ENCODE results near the gene WNT2. TPM values are rescaled to one million over a fixed set of nuclear protein-coding genes. Genes with fewer than 3 reads are reported as not detected.

Gene WNT2
- total and polyA plus RNA-seq, 2 donors (not counting 1 experiment from before 2014, with no cell fraction given): 1.7 to 14.5 TPM

DNA sequence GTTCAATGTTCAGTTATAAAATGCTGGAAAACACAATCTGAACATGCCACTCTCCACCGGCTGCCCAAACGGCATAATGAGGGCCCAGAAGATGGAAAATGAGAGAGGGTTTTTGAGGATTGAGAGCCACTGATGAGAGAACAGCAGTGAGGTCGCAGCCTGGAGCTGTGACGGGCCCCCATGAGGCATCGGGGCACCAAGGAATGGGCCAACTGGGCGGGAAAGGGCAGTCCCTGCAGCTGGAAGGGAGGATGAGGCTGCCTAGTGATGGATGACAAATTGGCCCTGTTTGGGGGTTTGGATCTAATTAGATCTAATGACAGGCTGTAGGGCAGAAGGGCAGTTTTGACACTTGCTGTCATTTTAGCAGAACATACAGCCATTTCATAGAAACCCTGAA, 39.1 kb downstream of the WNT2 start:
- Histone ChIP-seq H3K4me1 (ENCODE audit: control insufficient read depth, extremely low read depth, insufficient read depth, low read length) (peaks cover 10% of the 10 kb centered on the region), H3K79me2 (ENCODE audit: control insufficient read depth, insufficient read depth, low read length) (no peaks in the 10 kb centered on the region), H3K9me3 (ENCODE audit: control insufficient read depth, insufficient read depth, low read depth, low read length) (no peaks in the 10 kb centered on the region), H3K27me3 (ENCODE audit: control insufficient read depth, insufficient read depth, low read length) (no peaks in the 10 kb centered on the region), H3K36me3 (ENCODE audit: control insufficient read depth, insufficient read depth, low read length) (no peaks in the 10 kb centered on the region), H3K9ac (ENCODE audit: insufficient read depth, low read length) (no peak overlapping the region), H3K27ac (ENCODE audit: insufficient read depth, low read length) (no peak overlapping the region), H2AFZ (ENCODE audit: low read length) (peak overlapping the region; percentile 34), H3K4me3 (replicated peaks in 1 of 4; ENCODE audit: control extremely low read depth in 1 of 4, insufficient read depth in 1 of 4, low read depth in 3 of 4, low read length in 4 of 4) (no peak overlapping the region), H4K20me1 (ENCODE audit: control insufficient read depth, extremely low read depth, insufficient read depth, low read length) (no peaks in the 10 kb centered on the region), H3K4me2 (ENCODE audit: extremely low read depth, insufficient read depth, low read length) (no peak overlapping the region)
- no peak for DNase-seq (ENCODE audit: low read depth in 2 of 2)
- TF ChIP-seq, protein P1, sequence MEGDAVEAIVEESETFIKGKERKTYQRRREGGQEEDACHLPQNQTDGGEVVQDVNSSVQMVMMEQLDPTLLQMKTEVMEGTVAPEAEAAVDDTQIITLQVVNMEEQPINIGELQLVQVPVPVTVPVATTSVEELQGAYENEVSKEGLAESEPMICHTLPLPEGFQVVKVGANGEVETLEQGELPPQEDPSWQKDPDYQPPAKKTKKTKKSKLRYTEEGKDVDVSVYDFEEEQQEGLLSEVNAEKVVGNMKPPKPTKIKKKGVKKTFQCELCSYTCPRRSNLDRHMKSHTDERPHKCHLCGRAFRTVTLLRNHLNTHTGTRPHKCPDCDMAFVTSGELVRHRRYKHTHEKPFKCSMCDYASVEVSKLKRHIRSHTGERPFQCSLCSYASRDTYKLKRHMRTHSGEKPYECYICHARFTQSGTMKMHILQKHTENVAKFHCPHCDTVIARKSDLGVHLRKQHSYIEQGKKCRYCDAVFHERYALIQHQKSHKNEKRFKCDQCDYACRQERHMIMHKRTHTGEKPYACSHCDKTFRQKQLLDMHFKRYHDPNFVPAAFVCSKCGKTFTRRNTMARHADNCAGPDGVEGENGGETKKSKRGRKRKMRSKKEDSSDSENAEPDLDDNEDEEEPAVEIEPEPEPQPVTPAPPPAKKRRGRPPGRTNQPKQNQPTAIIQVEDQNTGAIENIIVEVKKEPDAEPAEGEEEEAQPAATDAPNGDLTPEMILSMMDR (conservative IDR thresholded peaks at IDR 0.05 in 1 of 2, IDR thresholded peaks at IDR 0.05 in 1 of 2; ENCODE audit: low read depth in 1 of 2, low read length in 2 of 2): no peak
- no peak for TF ChIP-seq EZH2 (IDR thresholded peaks at IDR 0.05; ENCODE audit: low read length, missing control alignments)

DNA sequence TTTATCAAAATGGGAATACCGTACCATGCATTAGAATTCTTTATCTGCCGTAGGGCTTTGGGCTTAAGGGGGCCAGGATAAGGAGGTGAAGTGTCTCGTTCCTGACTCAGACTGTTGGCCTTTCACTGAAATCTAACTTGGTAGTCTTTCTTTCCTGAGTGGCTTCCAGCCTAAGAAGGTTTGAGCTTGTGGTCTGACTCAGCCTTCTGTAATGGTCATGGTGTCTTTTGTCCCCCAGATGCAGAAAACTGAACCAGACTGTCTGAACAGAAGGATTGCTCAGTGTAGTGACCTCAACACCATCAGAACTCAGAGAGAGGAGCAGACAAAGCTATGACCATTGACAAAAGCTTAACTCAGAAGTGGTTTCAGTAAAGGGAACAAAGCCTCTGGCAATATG, 39.5 kb downstream of the WNT2 start:
- H3K4me1 ChIP-seq (ENCODE audit: control insufficient read depth, extremely low read depth, insufficient read depth, low read length): peaks cover 10% of the 10 kb centered on the region
- no peaks in the 10 kb centered on the region for H3K9me3 ChIP-seq (ENCODE audit: control insufficient read depth, insufficient read depth, low read depth, low read length)
- H4K20me1 ChIP-seq (ENCODE audit: control insufficient read depth, extremely low read depth, insufficient read depth, low read length): no peaks in the 10 kb centered on the region
- H3K27me3 ChIP-seq (ENCODE audit: control insufficient read depth, insufficient read depth, low read length): no peaks in the 10 kb centered on the region
- H2AFZ ChIP-seq (ENCODE audit: low read length): peak overlapping the region; percentile 34
- TF ChIP-seq, protein P1 (conservative IDR thresholded peaks at IDR 0.05 in 1 of 2, IDR thresholded peaks at IDR 0.05 in 1 of 2; ENCODE audit: low read depth in 1 of 2, low read length in 2 of 2): no peak
- TF ChIP-seq EZH2 (IDR thresholded peaks at IDR 0.05; ENCODE audit: low read length, missing control alignments): no peak
- peak; percentile 31 to 98 for DNase-seq (ENCODE audit: low read depth in 2 of 2)
- no peaks in the 10 kb centered on the region for H3K36me3 ChIP-seq (ENCODE audit: control insufficient read depth, insufficient read depth, low read length)
- no peak overlapping the region for H3K4me3 ChIP-seq (replicated peaks in 1 of 4; ENCODE audit: control extremely low read depth in 1 of 4, insufficient read depth in 1 of 4, low read depth in 3 of 4, low read length in 4 of 4)
- no peak overlapping the region for H3K9ac ChIP-seq (ENCODE audit: insufficient read depth, low read length)
- H3K27ac ChIP-seq (ENCODE audit: insufficient read depth, low read length): no peak overlapping the region
- H3K79me2 ChIP-seq (ENCODE audit: control insufficient read depth, insufficient read depth, low read length): no peaks in the 10 kb centered on the region
- no peak overlapping the region for H3K4me2 ChIP-seq (ENCODE audit: extremely low read depth, insufficient read depth, low read length)

DNA sequence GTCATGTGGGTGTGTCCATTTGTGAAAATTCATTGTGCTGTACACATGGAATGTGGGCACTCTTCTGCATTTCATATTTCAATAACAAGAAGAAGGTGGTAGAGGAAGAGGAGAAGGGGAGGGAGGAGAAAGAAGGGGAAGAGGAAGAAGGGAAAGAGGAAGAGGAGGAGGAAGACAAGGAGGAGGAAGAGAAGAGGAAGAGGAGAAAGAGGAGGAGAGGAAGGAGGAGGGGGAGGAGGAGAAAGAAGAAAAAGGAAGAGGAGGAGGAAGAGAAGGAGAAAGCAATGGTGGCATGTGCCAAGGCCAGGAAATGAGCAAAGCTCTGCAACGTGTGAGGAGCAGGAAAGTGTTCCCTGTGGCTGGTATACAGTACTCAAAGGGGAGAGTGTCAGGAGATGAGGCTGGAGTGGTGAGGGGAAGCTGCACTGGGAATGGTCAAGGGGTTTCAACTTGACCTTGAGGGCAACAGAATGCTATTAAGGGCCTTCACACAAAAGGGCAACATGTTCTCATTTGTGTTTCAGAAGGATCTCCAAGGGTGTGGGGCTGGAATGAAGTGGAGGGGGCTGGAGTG, 40.5 kb downstream of the WNT2 start:
- H3K4me2 ChIP-seq (ENCODE audit: extremely low read depth, insufficient read depth, low read length): no peak overlapping the region
- H3K79me2 ChIP-seq (ENCODE audit: control insufficient read depth, insufficient read depth, low read length): no peaks in the 10 kb centered on the region
- H3K4me3 ChIP-seq (replicated peaks in 1 of 4; ENCODE audit: control extremely low read depth in 1 of 4, insufficient read depth in 1 of 4, low read depth in 3 of 4, low read length in 4 of 4): no peak overlapping the region
- no peak overlapping the region for H2AFZ ChIP-seq (ENCODE audit: low read length)
- TF ChIP-seq, protein P1 (conservative IDR thresholded peaks at IDR 0.05 in 1 of 2, IDR thresholded peaks at IDR 0.05 in 1 of 2; ENCODE audit: low read depth in 1 of 2, low read length in 2 of 2): no peak
- no peak for TF ChIP-seq EZH2 (IDR thresholded peaks at IDR 0.05; ENCODE audit: low read length, missing control alignments)
- H4K20me1 ChIP-seq (ENCODE audit: control insufficient read depth, extremely low read depth, insufficient read depth, low read length): no peaks in the 10 kb centered on the region
- H3K9me3 ChIP-seq (ENCODE audit: control insufficient read depth, insufficient read depth, low read depth, low read length): no peaks in the 10 kb centered on the region
- no peaks in the 10 kb centered on the region for H3K36me3 ChIP-seq (ENCODE audit: control insufficient read depth, insufficient read depth, low read length)
- no peak overlapping the region for H3K27ac ChIP-seq (ENCODE audit: insufficient read depth, low read length)
- no peaks in the 10 kb centered on the region for H3K27me3 ChIP-seq (ENCODE audit: control insufficient read depth, insufficient read depth, low read length)
- DNase-seq (ENCODE audit: low read depth in 2 of 2): no peak
- H3K9ac ChIP-seq (ENCODE audit: insufficient read depth, low read length): no peak overlapping the region
- peaks cover 10% of the 10 kb centered on the region for H3K4me1 ChIP-seq (ENCODE audit: control insufficient read depth, extremely low read depth, insufficient read depth, low read length)

Data from fibroblast of lung (primary cell).